Measurements from ENCODE around the gene RAB36.

- TF ChIP-seq ZNF274 (IDR thresholded peaks at IDR 0.05; ENCODE audit: low read depth, low read length) (no peak), YY1 (IDR thresholded peaks at IDR 0.05; ENCODE audit: insufficient read depth, insufficient read length) (no peak)
Observed at GRCh38 chr22:23183061-23183698, 37.9 kb downstream of the RAB36 start.

Measured in NT2/D1 (cell line).